A549 (cell line): ENCODE measurements around the gene CCDC97. TPM values are rescaled to one million over a fixed set of nuclear protein-coding genes. Genes with fewer than 3 reads are reported as not detected.
A peak's percentile ranks its signal among the peaks of the same experiment; 100 is the strongest.

Experiments used
- ATAC-seq, 2 experiments: fragments of 200-7000 bp in 1 of 2; fragments of >200 bp in 1 of 2; cut with Nextera tagmentation in 1 of 2; cut with Tn5 transposase in 1 of 2; 3 replicates each; pipeline versions ENCODE4 v1.8.0 to v1.9.1; 2018 to 2020; ENCODE audit warnings: mild to moderate bottlenecking in 1 of 2, moderate library complexity in 1 of 2
- CTCF ChIA-PET: fragments of 300-600 bp; sonication (Branson Sonifier 250); formaldehyde crosslinking; extraction: SDS; loops from one replicate; lab custom pipeline; 2021; ENCODE audit warnings: antibody characterized with exemption, inconsistent platforms; lab: Yijun Ruan, JAX
- POLR2A ChIA-PET: fragments of 350-600 bp; formaldehyde crosslinking; extraction: SDS; loops from one replicate; lab custom pipeline; 2021; ENCODE audit warnings: antibody characterized with exemption, inconsistent platforms; lab: Yijun Ruan, JAX
- DNase-seq, 2 experiments: peaks; one replicate each; pipeline versions ENCODE4 v3.0.0 to v3.0.0-alpha.2; 2011 to 2016; ENCODE audit warnings: low read depth in 1 of 2, low spot score in 1 of 2
- FAIRE-seq: peaks from 2 replicates; lab custom pipeline; 2011; peaks lifted over from hg19 to GRCh38; lab: Jason Lieb, UNC
- H3K27ac ChIP-seq, 2 experiments: fragments of >200 bp; sonication (Bioruptor Twin); formaldehyde crosslinking; 3 replicates each; pipeline ENCODE4 v1.5.1; 2016 to 2017
- H3K4me1 ChIP-seq: fragments of >200 bp; sonication (Bioruptor Twin); formaldehyde crosslinking; 3 replicates; pipeline ENCODE4 v1.6.1; 2016
- H3K4me2 ChIP-seq: fragments of >200 bp; sonication (Bioruptor Twin); formaldehyde crosslinking; 3 replicates; pipeline ENCODE4 v1.6.1; 2016
- H3K4me3 ChIP-seq: fragments of >200 bp; sonication (Bioruptor Twin); formaldehyde crosslinking; 3 replicates; pipeline ENCODE4 v1.5.1; 2016
- H3K9me3 ChIP-seq: fragments of >200 bp; sonication (Bioruptor Twin); formaldehyde crosslinking; 3 replicates; pipeline ENCODE4 v1.6.1; 2016
- CBX2 ChIP-seq: fragments of 200-600 bp; sonication (generic); IDR thresholded peaks from 2 replicates; pipeline ENCODE4 v1.6.1; 2016; ENCODE audit warnings: low read depth, mild to moderate bottlenecking, borderline replicate concordance
- CHD2 ChIP-seq: fragments of 150-350 bp; IDR thresholded peaks from 2 replicates; pipeline ENCODE4 v1.6.1; 2014; ENCODE audit warnings: low read length; ENCODE audit not compliant: partially characterized antibody
- CTCF ChIP-seq: fragments of >200 bp; sonication (Bioruptor Twin); formaldehyde crosslinking; IDR thresholded peaks from 3 replicates; pipeline ENCODE4 v1.5.1; 2016
- ELK1 ChIP-seq: fragments of 150-350 bp; IDR thresholded peaks from 2 replicates; pipeline ENCODE4 v1.6.1; 2014; ENCODE audit warnings: low read depth, mild to moderate bottlenecking, low read length
- EP300 ChIP-seq, 2 experiments: fragments of >200 bp; sonication (Bioruptor Twin); formaldehyde crosslinking; IDR thresholded peaks; 2 replicates in 1 of 2; 3 replicates in 1 of 2; pipeline ENCODE4 v1.6.1; 2016 to 2017
- HEYL ChIP-seq: fragments of 250-450 bp; sonication (Bioruptor Pico); IDR thresholded peaks from 2 replicates; pipeline ENCODE4 v1.8.0; 2021; ENCODE audit warnings: mild to moderate bottlenecking, moderate library complexity
- HOXB5 ChIP-seq: fragments of 250-450 bp; sonication (Bioruptor Pico); IDR thresholded peaks from 2 replicates; pipeline ENCODE4 v1.5.0; 2020; ENCODE audit warnings: mild to moderate bottlenecking, moderate library complexity
- JUNB ChIP-seq: fragments of >200 bp; sonication (Bioruptor Twin); formaldehyde crosslinking; IDR thresholded peaks from 2 replicates; pipeline ENCODE4 v1.6.1; 2016
- KDM5A ChIP-seq: fragments of 200-600 bp; sonication (generic); IDR thresholded peaks from 2 replicates; pipeline ENCODE4 v1.6.1; 2016; ENCODE audit warnings: antibody characterized with exemption, mild to moderate bottlenecking
- MAFK ChIP-seq: fragments of 450-650 bp; IDR thresholded peaks from 2 replicates; pipeline ENCODE4 v1.6.1; 2014; ENCODE audit not compliant: partially characterized antibody
- MAX ChIP-seq: IDR thresholded peaks from 2 replicates; pipeline ENCODE4 v1.6.1; 2012
- MAZ ChIP-seq: fragments of 150-350 bp; IDR thresholded peaks from 2 replicates; pipeline ENCODE4 v1.6.1; 2014; ENCODE audit warnings: antibody characterized with exemption, low read depth, low read length, borderline replicate concordance
- NPAS2 ChIP-seq: fragments of 250-450 bp; sonication (Bioruptor Pico); IDR thresholded peaks from 2 replicates; pipeline ENCODE4 v1.8.0; 2022; ENCODE audit warnings: mild to moderate bottlenecking, moderate library complexity, borderline replicate concordance
- PHF8 ChIP-seq: fragments of 200-600 bp; sonication (generic); IDR thresholded peaks from 2 replicates; pipeline ENCODE4 v1.6.1; 2016; ENCODE audit warnings: low read depth, mild to moderate bottlenecking, antibody characterized with exemption, moderate library complexity, borderline replicate concordance
- POLR2A ChIP-seq: IDR thresholded peaks from 2 replicates; pipeline ENCODE4 v1.6.1; 2012; ENCODE audit warnings: mild to moderate bottlenecking, low read length
- RFX5 ChIP-seq: fragments of 450-650 bp; IDR thresholded peaks from 2 replicates; pipeline ENCODE4 v1.7.1; 2014; ENCODE audit warnings: antibody characterized with exemption, mild to moderate bottlenecking, moderate library complexity
- RNF2 ChIP-seq: fragments of 200-600 bp; sonication (generic); IDR thresholded peaks from 2 replicates; pipeline ENCODE4 v1.6.1; 2016; ENCODE audit warnings: low read depth, mild to moderate bottlenecking, antibody characterized with exemption, moderate library complexity, borderline replicate concordance
- USF2 ChIP-seq: fragments of 450-650 bp; IDR thresholded peaks from 2 replicates; pipeline ENCODE4 v1.6.1; 2014; ENCODE audit warnings: antibody characterized with exemption
- WGBS: methylation state at CpG from one replicate; pipeline ENCODE4 v1.1.6; 2017; ENCODE audit errors: missing lambda C conversion rate; 5-methylcytosine and 5-hydroxymethylcytosine counted together
- polyA plus RNA-seq, 4 experiments: library from polyadenylated mRNA; depleted of rRNA in 3 of 4; stranded (reverse); fragments of >200 nt; fragmentation: RNase III in 1 of 4; extraction: RNeasy Plus Mini Kit Qiagen cat#74134 plus additional on column Dnase treatment in 1 of 4; gene quantifications; 2 replicates in 3 of 4; 3 replicates in 1 of 4; pipeline ENCODE4 v1.2.3, GENCODE V29; 2011 to 2017

The CCDC97 gene
- polyA plus RNA-seq, 2 of the 4 experiments (the other 2 are of a cell fraction): 18.7 to 26.8 TPM

- POLR2A ChIA-PET: interaction anchor here (0.7 kb wide), 1 partner anchor 73 kb away, joined by 5 read pairs; no protein-coding TSS in a partner anchor
Observed at GRCh38 chr19:41302624-41303351, 7.2 kb upstream of the CCDC97 start.

GRCh38 chr19:41303954-41304353 is 6.0 kb upstream of the CCDC97 start:
- ChIA-PET CTCF (interaction anchor here (1.4 to 19.5 kb wide), 8 partner anchors 16 to 640 kb away, joined by 3 to 598 read pairs (median 99); partner anchors contain the start of genes HNRNPUL1 and TGFB1), POLR2A (no interaction called here)
- Histone ChIP-seq H3K27ac (no peak overlapping the region), H3K9me3 (no peaks in the 10 kb centered on the region), H3K4me3 (no peak overlapping the region), H3K4me1 (peaks cover 9% of the 10 kb centered on the region), H3K4me2 (no peak overlapping the region)
- no peak for ATAC-seq
- TF ChIP-seq CBX2: no peak
- TF ChIP-seq HEYL (CRISPR knock-in tag): no peak
- no peak for TF ChIP-seq MAFK
- no peak for TF ChIP-seq RFX5
- no peak for DNase-seq
- FAIRE-seq: no peak
- WGBS: 91% methylated on average over 14 of the region's 14 CpGs

More at GRCh38 chr19:41302624-41303351, 7.2 kb upstream of the CCDC97 start:
- Histone ChIP-seq H3K4me3 (no peak overlapping the region), H3K9me3 (no peaks in the 10 kb centered on the region), H3K4me2 (no peak overlapping the region), H3K27ac (no peak overlapping the region), H3K4me1 (no peaks in the 10 kb centered on the region; the same call in 2 of the 3 replicates)
- DNase-seq (no peak), ATAC-seq (no peak), FAIRE-seq (peak; percentile 65)
- CTCF ChIA-PET: interaction anchor here (0.6 to 29.1 kb wide), 15 partner anchors 0 to 687 kb away, joined by 3 to 598 read pairs (median 5); partner anchors contain the start of genes CCDC97 and HNRNPUL1
- WGBS: 94% methylated on average over 21 of the region's 21 CpGs
- TF ChIP-seq HEYL (CRISPR knock-in tag) (no peak), RNF2 (no peak), CTCF (no peak), MAX (no peak), PHF8 (no peak), RFX5 (no peak), POLR2A (no peak), NPAS2 (no peak), HOXB5 (no peak), KDM5A (no peak), CHD2 (no peak), USF2 (no peak), ELK1 (no peak), JUNB (no peak), EP300 (IDR thresholded peaks at IDR 0.05) (no peak), MAZ (no peak)
